Activated naive CD4-positive, alpha-beta T cell treated with anti-CD3 and anti-CD28 coated beads, Interleukin-2, amount 50 U/mL, for 16 hours (primary cell): ENCODE results near the gene C2CD3.

Experiments used
- DNase-seq: peaks from one replicate; pipeline ENCODE4 v3.0.0-alpha.2; 2020

The C2CD3 gene

GRCh38 chr11:73978576-73979086, 192.2 kb downstream of the C2CD3 start:
- DNase-seq: no peak

DNA sequence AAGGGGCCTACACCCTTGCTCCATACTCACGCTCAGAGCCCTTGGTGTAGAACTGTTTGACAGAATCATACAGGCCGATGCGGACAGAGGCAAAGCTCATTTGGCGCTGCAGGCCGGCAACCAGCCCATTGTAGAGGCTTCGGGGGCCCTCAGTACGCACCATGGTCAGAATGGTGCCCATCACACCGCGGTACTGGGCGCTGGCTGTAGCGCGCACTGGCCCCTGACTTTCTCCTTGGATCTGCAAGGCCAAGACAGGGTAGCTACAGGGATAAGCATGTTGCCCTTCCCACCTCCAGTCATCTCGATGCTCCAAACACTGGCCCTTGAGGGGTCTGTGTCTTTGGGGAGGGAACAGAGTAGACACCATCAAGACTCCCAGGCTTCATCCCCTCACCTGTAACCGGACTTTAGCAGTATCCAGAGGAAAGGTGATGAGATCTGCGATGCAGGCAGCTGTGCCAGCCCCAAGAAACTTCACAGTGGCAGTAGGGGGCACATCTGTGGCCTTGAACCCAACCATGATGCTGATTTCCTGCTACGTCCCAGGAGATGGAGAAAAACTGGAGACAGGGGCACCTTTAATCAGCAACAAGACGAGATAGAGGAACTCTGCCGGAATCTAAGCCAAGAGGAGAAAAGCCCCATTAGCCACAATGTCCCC, 192.8 kb downstream of the C2CD3 start:
- no peak for DNase-seq

DNA sequence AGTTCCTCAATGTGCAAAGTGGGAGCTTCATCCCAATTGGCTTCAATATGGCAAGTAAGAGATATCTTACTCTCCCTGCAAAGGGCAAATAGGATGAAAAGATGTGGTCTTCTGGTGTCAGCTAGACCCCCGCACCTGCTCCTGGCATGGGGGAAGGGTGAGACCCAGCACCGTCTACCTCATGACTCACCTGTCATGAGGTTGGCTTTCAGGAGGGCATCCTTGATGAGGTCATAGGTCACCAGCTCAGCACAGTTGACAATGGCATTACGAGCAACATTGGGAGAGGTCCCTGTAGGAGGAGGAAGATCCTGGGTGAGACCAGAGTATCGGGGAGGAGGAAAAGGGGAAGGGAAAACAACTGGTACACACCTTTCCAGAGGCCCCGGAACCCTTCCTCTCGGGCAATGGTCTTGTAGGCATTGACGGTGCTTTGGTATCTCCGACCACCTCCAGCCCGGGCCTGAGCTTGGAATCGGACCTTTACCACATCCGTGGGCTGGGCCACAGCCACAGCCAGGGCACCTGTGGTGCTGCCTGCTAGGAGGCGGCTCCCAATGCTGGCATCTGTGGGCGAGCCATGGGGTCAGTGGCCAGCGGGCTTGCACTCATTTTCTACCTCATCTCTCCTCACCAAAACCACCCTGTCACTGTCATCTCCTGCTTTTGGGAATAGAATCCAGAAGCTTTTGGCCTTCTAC, 194.2 kb downstream of the C2CD3 start:
- no peak for DNase-seq

GRCh38 chr11:73975479-73975757, 195.4 kb downstream of the C2CD3 start:
- DNase-seq: no peak

GRCh38 chr11:73974604-73975478, 196.0 kb downstream of the C2CD3 start:
- DNase-seq: no peak

DNA sequence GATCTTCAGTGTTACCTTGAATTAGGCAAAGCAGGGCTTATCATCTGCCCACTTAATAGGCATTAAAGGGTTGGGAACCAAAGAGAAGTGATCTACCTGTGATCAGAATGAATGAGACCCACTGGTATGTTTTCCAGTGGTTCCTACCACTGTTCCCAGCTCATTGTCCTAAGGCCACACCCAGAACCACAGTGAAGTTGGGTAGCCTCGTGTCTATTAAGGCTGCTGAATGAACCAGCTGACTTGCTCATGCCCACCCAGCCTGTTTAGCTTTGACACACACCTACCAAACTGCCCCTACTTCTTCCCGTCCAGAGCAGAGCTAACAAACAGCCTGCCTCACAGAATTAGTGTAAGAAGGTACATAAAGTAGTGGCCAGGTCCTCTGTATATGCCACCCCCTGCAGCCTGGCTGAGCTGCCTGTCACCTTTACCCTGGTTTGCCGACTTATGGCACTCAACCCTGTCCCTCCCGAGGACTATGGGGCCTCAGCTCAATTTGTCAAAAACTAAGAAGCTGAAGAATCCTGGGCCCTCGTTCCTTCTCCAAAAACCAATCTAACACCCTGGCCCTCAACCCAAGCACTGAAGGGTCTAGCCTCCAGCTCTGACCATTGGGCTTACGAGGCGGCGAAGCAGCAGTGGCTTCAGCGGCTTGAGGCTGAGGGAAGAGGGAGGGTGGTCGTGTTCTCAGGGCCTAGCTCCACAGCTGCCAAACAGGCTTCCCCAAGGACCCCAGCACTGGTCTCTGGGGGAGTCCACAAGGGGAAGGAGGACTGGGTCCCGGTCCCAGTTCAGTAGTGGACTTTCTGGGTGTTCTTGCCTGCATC, 198.0 kb downstream of the C2CD3 start:
- no peak for DNase-seq

DNA sequence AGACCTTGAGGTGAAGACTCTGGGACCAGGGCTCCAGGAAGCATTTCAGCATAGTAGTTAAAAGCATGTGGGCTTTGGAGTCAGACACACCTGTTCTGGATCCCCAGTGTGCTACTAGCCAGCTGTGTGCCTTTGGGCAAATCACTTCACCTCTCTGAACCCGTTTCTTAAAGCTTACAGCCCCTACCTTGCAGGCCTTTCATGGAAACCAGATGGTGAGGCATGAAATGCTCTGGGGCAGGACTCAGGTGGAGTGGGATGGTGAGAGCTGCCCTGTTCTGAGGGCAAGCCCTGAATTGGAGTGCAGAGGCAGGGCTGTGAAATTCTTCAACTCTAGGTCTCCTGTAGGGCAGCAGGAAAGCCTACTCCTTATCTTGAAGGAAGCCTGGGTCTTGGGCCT, 198.6 kb downstream of the C2CD3 start:
- no peak for DNase-seq

DNA sequence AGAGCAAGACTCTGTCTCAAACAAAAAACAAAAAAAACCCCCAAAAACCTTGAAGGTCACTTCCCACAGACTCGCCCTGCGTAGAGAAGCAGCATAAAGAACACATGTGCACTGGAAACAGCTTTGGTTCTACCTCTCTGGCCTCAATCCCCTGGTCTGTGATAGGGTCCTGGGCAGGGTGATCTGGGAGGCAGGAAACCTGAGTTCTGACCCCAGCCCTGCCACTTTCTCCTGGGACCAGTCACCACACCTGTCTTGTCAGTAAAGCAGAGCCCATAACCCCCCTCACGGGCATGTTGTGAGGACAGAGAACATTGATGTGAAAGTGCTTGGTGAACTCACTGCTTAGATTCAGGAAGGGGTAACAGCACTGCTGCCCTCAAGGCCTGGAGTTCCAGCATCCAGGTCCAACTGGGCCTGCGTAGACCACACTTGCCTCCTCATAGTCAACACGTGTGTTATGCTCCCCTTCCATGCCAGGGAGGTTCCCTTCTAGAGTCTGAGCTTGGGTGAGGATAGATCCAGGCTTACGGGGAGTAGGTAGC, 199.6 kb downstream of the C2CD3 start:
- no peak for DNase-seq

DNA sequence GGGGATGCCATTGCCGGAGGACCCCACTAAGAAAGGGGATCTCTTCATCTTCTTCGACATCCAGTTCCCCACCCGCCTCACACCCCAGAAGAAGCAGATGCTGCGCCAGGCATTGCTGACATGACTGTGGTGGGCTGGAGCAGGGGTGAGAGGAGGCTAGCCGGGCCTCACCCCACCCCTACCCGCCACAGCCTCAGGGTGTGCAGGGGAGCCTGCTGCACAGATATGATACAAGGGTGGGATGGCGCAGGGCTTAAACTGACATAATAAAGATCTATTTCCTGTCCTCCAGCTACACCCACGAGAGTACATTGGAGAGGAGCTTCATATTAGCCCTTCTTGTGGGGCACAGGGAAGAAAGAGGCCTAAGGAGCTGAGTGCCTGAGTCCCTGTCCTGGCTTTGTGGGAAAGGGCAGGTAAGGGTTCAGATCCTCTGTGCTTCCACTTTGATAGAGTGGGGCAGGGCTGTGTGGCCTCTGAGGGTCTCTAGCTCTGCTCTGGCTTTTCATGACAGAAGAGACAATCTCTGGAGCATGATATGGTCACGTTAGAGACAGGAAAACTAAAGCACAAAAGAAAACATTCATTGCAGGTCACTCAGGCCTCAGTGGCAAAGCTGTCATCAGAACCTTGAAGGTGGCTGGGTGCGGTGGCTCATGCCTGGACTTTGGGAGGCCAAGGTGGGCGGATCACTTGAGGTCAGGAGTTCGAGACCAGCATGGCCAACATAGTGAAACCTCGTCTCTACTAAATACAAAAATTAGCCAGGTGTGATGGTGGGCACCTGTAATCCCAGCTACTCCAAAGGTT, 200.6 kb downstream of the C2CD3 start:
- no peak for DNase-seq

DNA sequence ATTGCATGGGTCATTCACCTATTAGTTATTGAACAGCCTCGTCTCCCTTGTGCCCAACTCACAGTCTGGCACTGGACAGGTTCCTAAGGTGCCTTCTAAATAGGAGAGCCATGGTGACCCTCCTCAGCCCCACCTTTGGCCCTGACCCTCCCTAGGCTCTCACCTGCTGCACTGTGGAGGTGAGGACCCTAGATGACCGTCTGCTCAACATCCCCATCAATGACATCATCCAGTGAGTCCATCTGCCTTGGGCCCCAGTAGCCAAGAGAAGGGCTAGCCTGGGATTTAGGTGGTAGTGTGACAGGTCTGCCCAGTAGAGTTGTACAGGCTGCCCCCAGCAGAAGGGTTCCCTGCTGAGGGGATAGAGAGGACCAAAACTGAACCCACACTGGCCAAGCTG, 201.7 kb downstream of the C2CD3 start:
- no peak for DNase-seq

DNA sequence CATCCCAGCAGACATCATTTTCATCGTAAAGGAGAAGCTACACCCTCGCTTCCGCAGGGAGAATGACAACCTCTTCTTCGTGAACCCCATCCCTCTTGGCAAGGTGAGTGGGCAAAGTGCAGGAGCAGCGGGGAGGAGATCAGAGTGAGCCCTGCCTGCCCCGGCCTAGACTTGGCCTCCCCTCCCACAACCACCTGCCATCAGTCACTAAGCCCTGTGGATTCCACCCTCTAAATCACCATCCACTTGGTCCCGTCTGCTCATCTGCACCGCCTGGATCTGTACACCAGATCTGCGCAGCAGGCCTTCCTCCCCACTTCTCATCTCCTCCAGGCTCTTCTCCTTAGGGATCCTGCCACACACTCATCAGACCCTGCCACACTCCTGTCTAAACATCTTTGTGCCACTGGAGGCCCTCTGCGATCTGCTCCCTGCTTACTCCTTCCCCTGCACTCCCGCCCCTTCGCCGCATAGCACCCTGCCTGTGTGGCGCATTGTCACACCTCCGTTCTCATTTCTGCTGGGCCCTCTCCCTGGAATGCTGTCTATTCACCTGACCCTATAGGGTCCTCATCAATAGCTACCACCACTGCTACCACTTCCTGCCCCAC, 202.3 kb downstream of the C2CD3 start:
- no peak for DNase-seq

- no peak for DNase-seq
Measured at GRCh38 chr11:73965764-73966121, 205.1 kb downstream of the C2CD3 start.

GRCh38 chr11:73965076-73965763, 205.6 kb downstream of the C2CD3 start:
- no peak for DNase-seq

DNA sequence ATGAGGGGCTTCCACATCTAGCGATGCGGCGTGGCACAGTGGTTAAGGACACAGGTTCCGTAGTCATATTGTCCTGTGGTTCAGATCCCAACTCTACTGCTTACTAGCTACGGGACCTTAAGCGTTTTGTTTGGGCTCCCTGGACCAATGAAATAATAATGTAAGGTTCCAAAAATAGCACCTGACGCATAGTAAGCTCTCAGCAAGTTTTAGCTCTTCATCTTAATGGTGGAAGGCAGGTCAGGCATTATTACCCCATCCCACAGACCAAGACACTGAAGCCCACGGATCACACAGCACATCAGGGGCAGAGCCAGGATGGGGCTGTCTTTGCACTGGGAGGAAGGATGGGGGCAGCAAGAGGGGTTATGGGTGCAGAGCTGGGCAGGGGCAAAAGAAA, 206.9 kb downstream of the C2CD3 start:
- DNase-seq: no peak
